ENCODE results near the gene FGD5. TPM values are rescaled to one million over a fixed set of nuclear protein-coding genes. Genes with fewer than 3 reads are reported as not detected.

The FGD5 gene
- polyA plus RNA-seq, 1 of the 3 experiments (the other 2 are of a cell fraction), result not detected

DNA sequence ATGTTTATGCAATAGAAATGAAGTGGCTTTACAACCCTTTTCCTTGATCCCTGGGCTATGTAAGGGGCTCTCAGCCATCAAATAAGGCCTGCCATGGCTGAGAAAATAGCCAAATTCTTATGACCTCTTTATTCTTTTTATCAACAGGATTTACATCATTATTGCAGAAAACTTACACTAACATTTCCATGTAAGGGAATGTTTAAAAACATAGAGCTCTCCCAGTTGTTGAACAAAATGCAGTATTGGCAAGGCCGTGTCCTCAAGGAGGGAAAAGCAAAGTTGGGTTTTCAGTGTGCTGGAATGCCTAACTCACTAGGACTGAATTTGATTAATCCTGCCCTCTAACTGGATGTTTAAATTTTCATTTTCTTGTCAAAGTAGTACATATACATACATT, 150.9 kb downstream of the FGD5 start:
- H3K27me3 ChIP-seq (ENCODE audit: insufficient read depth), result no peaks in the 10 kb centered on the region

More for the DNA sequence above, 150.9 kb downstream of the FGD5 start:
- Histone ChIP-seq H3K9me3 (peaks cover 10% of the 10 kb centered on the region), H3K36me3 (replicated peaks in 1 of 2; ENCODE audit: control insufficient read depth in 1 of 2, insufficient read depth in 2 of 2, low read length in 1 of 2) (peaks cover 10 to 58% of the 10 kb centered on the region in 2 experiments), H3K79me2 (ENCODE audit: insufficient read depth) (peaks cover 85% of the 10 kb centered on the region), H3K9me2 (no peaks in the 10 kb centered on the region), H3K9ac (no peak overlapping the region), H4K20me1 (ENCODE audit: insufficient read depth) (0 out of 2 replicates have a peak, but pooled peaks cover 7% of the 10 kb centered on the region), H3K4me3 (ENCODE audit: low read depth in 2 of 2, low read length in 1 of 2) (no peak overlapping the region), H3F3A (replicated peaks; ENCODE audit: insufficient read depth) (peaks cover 8% of the 10 kb centered on the region), H2AFZ (ENCODE audit: low read depth) (no peak overlapping the region), H3K4me2 (no peak overlapping the region), H3K4me1 (ENCODE audit: control insufficient read depth in 1 of 2, insufficient read depth in 2 of 2, low read depth in 1 of 2, low read length in 1 of 2) (no peaks in the 10 kb centered on the region), H3K27ac (ENCODE audit: low read depth in 2 of 2, low read length in 1 of 2) (no peak overlapping the region)
- CTCF ChIA-PET, result interaction anchor here (1.0 kb wide), 1 partner anchor 55 kb away, joined by 3 read pairs; no protein-coding TSS in a partner anchor
- WGBS (ENCODE audit: low lambda C conversion rate), result 91% methylated on average over 1 of the region's 1 CpG
- POLR2A ChIA-PET, result no interaction called here
- TF ChIP-seq FOXM1 (IDR thresholded peaks at IDR 0.05; ENCODE audit: low read depth) (no peak), RXRA (IDR thresholded peaks at IDR 0.05; ENCODE audit: borderline replicate concordance, low read depth) (no peak), YY1 (IDR thresholded peaks at IDR 0.05; ENCODE audit: low read depth) (no peak), IRF3 (IDR thresholded peaks at IDR 0.05; ENCODE audit: low read depth, low read length) (no peak), RCOR1 (IDR thresholded peaks at IDR 0.05; ENCODE audit: low read length) (no peak), POLR2AphosphoS5 (IDR thresholded peaks at IDR 0.05; ENCODE audit: low read depth, low read length) (no peak), MAX (IDR thresholded peaks at IDR 0.05; ENCODE audit: low read depth) (no peak), FOSL2 (IDR thresholded peaks at IDR 0.05; ENCODE audit: borderline replicate concordance, low read depth) (no peak), GATA2 (CRISPR knock-in tag; IDR thresholded peaks at IDR 0.05) (no peak), ZBTB33 (IDR thresholded peaks at IDR 0.05; ENCODE audit: borderline replicate concordance, low read depth) (no peak), ELF1 (IDR thresholded peaks at IDR 0.05) (no peak), TCF12 (IDR thresholded peaks at IDR 0.05) (no peak), MXI1 (IDR thresholded peaks at IDR 0.05; ENCODE audit: low read depth, low read length) (no peak), RAD21 (IDR thresholded peaks at IDR 0.05; ENCODE audit: low read length) (no peak), TAF1 (IDR thresholded peaks at IDR 0.05; ENCODE audit: borderline replicate concordance, low read depth, low read length) (no peak), JUND (IDR thresholded peaks at IDR 0.05) (no peak), USF1 (IDR thresholded peaks at IDR 0.05; ENCODE audit: borderline replicate concordance, low read depth) (no peak), EP300 (IDR thresholded peaks at IDR 0.05; ENCODE audit: borderline replicate concordance in 1 of 2, low read depth in 1 of 2, low read length in 1 of 2) (no peak)
- TF ChIP-seq, protein P1, sequence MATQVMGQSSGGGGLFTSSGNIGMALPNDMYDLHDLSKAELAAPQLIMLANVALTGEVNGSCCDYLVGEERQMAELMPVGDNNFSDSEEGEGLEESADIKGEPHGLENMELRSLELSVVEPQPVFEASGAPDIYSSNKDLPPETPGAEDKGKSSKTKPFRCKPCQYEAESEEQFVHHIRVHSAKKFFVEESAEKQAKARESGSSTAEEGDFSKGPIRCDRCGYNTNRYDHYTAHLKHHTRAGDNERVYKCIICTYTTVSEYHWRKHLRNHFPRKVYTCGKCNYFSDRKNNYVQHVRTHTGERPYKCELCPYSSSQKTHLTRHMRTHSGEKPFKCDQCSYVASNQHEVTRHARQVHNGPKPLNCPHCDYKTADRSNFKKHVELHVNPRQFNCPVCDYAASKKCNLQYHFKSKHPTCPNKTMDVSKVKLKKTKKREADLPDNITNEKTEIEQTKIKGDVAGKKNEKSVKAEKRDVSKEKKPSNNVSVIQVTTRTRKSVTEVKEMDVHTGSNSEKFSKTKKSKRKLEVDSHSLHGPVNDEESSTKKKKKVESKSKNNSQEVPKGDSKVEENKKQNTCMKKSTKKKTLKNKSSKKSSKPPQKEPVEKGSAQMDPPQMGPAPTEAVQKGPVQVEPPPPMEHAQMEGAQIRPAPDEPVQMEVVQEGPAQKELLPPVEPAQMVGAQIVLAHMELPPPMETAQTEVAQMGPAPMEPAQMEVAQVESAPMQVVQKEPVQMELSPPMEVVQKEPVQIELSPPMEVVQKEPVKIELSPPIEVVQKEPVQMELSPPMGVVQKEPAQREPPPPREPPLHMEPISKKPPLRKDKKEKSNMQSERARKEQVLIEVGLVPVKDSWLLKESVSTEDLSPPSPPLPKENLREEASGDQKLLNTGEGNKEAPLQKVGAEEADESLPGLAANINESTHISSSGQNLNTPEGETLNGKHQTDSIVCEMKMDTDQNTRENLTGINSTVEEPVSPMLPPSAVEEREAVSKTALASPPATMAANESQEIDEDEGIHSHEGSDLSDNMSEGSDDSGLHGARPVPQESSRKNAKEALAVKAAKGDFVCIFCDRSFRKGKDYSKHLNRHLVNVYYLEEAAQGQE (IDR thresholded peaks at IDR 0.05; ENCODE audit: low read depth, low read length), result no peak
- TF ChIP-seq, protein P2, sequence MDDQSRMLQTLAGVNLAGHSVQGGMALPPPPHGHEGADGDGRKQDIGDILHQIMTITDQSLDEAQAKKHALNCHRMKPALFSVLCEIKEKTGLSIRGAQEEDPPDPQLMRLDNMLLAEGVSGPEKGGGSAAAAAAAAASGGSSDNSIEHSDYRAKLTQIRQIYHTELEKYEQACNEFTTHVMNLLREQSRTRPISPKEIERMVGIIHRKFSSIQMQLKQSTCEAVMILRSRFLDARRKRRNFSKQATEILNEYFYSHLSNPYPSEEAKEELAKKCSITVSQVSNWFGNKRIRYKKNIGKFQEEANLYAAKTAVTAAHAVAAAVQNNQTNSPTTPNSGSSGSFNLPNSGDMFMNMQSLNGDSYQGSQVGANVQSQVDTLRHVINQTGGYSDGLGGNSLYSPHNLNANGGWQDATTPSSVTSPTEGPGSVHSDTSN (IDR thresholded peaks at IDR 0.05), result no peak
- no peak for DNase-seq

Measured in SK-N-SH (cell line).